AG10803 (cell line): ENCODE measurements around the gene NCAM2.
"Not testable (repeated sequence)": the region's sequence is repeated elsewhere in the genome, so short reads cannot be mapped to it uniquely, and the experiment has no call there.

ENCODE experiments used
- DNase-seq: peaks from one replicate; pipeline ENCODE4 v3.0.0; 2010; ENCODE audit warnings: low read depth
- H3K4me3 ChIP-seq: 2 replicates; pipeline ENCODE4 v1.5.1; 2011; ENCODE audit warnings: mild to moderate bottlenecking, low read length, control low read depth
- TF ChIP-seq, protein P1 (sequence below): conservative IDR thresholded peaks from 2 replicates; pipeline ENCODE4 v1.5.1; 2011; ENCODE audit warnings: mild to moderate bottlenecking, low read length, control low read depth, inconsistent platforms

The NCAM2 gene

DNA sequence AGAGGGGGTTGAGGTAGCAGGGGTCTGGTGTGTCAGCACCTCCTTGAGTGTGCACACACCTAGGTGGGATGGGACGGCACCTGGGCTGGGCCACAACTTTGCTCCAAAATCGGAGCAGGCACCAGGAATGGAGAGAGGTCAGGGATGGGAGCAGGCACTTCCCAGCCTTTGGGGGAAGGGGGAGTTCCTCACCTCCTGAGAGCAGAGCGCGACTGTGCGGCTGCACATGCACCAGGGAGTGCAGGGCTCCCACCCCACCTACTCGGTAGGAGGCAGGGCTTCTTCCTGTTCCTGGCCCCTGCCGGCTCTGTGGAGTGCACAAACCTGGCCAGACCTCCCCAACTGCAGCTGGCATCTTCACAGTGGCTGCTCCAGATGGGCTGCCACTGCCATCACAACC lies 399.3 kb downstream of the NCAM2 start:
- TF ChIP-seq, protein P1, sequence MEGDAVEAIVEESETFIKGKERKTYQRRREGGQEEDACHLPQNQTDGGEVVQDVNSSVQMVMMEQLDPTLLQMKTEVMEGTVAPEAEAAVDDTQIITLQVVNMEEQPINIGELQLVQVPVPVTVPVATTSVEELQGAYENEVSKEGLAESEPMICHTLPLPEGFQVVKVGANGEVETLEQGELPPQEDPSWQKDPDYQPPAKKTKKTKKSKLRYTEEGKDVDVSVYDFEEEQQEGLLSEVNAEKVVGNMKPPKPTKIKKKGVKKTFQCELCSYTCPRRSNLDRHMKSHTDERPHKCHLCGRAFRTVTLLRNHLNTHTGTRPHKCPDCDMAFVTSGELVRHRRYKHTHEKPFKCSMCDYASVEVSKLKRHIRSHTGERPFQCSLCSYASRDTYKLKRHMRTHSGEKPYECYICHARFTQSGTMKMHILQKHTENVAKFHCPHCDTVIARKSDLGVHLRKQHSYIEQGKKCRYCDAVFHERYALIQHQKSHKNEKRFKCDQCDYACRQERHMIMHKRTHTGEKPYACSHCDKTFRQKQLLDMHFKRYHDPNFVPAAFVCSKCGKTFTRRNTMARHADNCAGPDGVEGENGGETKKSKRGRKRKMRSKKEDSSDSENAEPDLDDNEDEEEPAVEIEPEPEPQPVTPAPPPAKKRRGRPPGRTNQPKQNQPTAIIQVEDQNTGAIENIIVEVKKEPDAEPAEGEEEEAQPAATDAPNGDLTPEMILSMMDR = no peak
- H3K4me3 ChIP-seq = no peak overlapping the region
- DNase-seq = no peak

- TF ChIP-seq, protein P1 = no peak
- no peak overlapping the region for H3K4me3 ChIP-seq
- DNase-seq = no peak
Observed at GRCh38 chr21:21401444-21401843, 403.2 kb downstream of the NCAM2 start.

DNA sequence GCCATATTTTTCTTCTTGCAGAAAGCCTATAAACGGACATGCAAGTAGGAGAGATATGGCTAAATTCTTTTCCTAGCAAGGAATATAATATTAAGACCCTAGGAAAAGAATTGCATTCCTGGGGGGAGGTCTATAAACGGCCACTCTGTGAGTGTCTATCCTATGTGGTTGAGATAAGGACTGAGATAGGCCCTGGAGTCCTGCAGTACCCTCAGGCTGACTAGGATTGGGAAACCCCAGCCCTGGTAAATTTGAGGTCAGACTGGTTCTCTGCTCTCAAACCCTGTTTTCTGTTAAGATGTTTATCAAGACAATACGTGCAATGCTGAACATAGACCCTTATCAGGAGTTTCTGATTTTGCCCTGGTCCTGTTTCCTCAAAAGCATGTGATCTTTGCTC lies 404.0 kb downstream of the NCAM2 start:
- not testable (repeated sequence) for DNase-seq, H3K4me3 ChIP-seq

DNA sequence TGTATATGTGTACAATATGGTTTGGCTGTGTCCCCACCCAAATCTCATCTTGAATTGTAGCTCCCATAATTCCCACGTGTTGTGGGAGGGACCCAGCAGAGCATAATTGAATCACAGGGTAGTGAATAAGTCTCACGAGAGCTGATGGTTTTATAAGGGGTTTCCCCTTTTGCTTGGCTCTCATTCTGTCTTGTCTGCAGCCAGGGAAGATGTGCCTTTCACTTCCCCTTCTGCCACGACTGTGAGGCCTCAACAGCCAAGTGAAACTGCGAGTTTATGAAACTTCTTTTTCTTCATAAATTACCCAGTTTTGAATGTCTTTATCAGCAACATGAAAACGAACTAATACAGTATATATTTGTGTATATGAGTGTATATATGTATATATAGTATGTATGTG lies 406.1 kb downstream of the NCAM2 start:
- not testable (repeated sequence) for DNase-seq

GRCh38 chr21:21406921-21407320 lies 408.7 kb downstream of the NCAM2 start:
- DNase-seq = no peak
- TF ChIP-seq, protein P1 = no peak
- H3K4me3 ChIP-seq = no peak overlapping the region

More for the DNA sequence above, 406.1 kb downstream of the NCAM2 start:
- H3K4me3 ChIP-seq = not testable (repeated sequence)

DNA sequence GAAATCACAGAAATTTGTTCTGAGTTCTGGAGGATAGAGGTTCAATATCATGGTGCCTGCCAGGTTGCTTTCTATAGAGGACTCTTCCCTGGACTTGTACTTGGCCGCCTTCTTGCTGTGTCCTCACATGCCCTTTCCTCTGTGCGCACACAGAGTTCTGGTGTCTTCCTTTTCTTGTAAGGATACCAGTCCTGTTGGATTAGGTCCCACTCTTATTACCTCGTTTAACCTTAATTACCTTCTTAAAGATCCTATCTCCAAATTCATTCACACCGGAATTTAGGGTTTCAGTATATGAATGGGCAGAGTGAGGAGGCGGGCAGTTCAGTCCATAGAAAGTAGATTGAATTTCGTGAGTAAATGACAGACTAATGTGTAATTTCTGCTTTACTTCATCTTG lies 413.9 kb downstream of the NCAM2 start:
- no peak for DNase-seq
- TF ChIP-seq, protein P1 = no peak
- no peak overlapping the region for H3K4me3 ChIP-seq

- TF ChIP-seq, protein P1 = no peak
- H3K4me3 ChIP-seq = no peak overlapping the region
- no peak for DNase-seq
Observed at GRCh38 chr21:21415741-21416140, 417.5 kb downstream of the NCAM2 start.

- DNase-seq = no peak
- H3K4me3 ChIP-seq = no peak overlapping the region
- TF ChIP-seq, protein P1 = no peak
Observed at GRCh38 chr21:21434944-21435343, 436.7 kb downstream of the NCAM2 start.
